MV-4-11 (cell line): ENCODE results near the gene LTBP2.
A peak's percentile ranks its signal among the peaks of the same experiment; 100 is the strongest.

Source experiments
- DNase-seq: peaks from one replicate; lab custom pipeline; 2025; lab: John Stamatoyannopoulos, UW

Gene LTBP2

DNA sequence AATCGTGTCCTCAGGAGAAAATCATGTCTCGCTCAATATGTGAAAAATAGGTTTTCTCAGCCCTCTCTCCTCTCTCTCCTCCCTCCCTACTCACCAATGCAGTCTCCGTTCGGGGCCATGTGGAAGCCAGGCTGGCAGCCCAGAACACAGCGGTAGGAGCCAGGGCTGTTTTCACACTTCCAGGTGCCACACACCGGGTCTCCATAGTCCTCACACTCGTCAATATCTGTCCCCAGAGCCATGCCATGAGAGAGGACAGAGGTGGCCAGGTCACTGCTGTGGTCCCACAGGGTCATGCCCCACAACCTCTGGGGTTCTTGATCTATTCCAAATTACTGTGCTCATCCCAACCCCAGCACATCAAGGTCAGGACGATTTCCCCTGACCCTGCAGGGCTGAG is 105.0 kb downstream of the LTBP2 start:
- DNase-seq, result no peak

DNA sequence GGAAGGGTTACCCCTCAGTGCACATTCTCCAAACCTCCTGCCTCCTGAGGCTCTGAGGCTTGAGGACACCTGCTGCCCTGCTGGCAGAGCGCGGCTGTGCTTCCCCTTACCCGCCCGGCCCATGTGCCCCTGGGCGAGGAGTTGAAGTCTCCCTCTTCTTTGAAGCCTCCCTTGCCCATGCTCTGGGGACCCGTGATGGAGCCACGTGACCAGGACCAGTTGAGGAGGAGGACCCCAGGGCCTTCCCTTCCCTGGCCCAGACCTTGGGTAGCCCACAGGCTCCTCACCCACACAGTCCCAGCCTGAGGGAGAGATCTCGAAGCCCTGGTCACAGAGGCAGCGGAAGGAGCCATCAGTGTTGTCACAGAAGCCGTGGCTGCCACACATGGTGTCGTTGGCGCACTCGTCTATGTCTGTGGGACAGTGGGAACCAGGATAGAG is 105.6 kb downstream of the LTBP2 start:
- DNase-seq, result no peak

GRCh38 chr14:74505831-74506230 is 106.2 kb downstream of the LTBP2 start:
- no peak for DNase-seq

- DNase-seq, result no peak
Measured at GRCh38 chr14:74504874-74505720, 106.9 kb downstream of the LTBP2 start.

DNA sequence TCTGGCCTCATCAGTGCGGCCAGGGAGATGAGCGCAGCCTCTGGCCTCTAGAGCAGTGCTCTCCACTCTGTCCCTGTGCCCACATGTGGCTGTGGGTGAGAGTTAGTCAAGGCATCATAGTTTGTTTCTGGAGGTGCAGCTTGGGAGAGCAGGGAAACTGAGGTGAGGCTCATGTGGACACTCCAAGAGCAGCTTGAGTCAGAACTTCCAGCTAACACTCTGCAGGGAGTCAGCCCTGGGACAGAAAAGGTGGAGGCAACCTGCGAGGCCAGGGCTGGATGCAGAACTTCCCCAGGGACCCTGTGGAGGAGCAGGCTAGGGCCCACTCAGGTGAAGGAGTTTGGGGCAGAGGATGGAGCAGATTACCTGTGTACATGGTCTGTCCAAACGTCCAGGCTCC is 107.6 kb downstream of the LTBP2 start:
- no peak for DNase-seq

- DNase-seq, result no peak
Measured at GRCh38 chr14:74503938-74504335, 108.1 kb downstream of the LTBP2 start.

- no peak for DNase-seq
Measured at GRCh38 chr14:74503291-74503937, 108.6 kb downstream of the LTBP2 start.

- peak; percentile 10 for DNase-seq
Measured at GRCh38 chr14:74502236-74503019, 109.6 kb downstream of the LTBP2 start.

GRCh38 chr14:74501691-74502090 is 110.3 kb downstream of the LTBP2 start:
- no peak for DNase-seq

- DNase-seq, result no peak
Measured at GRCh38 chr14:74501135-74501614, 110.9 kb downstream of the LTBP2 start.

GRCh38 chr14:74500417-74501134 is 111.5 kb downstream of the LTBP2 start:
- DNase-seq, result no peak

- DNase-seq, result peak; percentile 53
Measured at GRCh38 chr14:74495356-74495755, 116.7 kb downstream of the LTBP2 start.

- peak; percentile 99 for DNase-seq
Measured at GRCh38 chr14:74493343-74494261, 118.4 kb downstream of the LTBP2 start, which contains the start of gene ISCA2. TSS of gene ISCA2 (plus strand) at chr14:74493765. CDS start at chr14:74493775, 10 bp downstream.

- DNase-seq, result no peak
Measured at GRCh38 chr14:74492776-74493342, 119.2 kb downstream of the LTBP2 start, which contains the start of gene NPC2. TSS of gene NPC2 (minus strand) at chr14:74493305. CDS start at chr14:74493274, 31 bp downstream.

DNA sequence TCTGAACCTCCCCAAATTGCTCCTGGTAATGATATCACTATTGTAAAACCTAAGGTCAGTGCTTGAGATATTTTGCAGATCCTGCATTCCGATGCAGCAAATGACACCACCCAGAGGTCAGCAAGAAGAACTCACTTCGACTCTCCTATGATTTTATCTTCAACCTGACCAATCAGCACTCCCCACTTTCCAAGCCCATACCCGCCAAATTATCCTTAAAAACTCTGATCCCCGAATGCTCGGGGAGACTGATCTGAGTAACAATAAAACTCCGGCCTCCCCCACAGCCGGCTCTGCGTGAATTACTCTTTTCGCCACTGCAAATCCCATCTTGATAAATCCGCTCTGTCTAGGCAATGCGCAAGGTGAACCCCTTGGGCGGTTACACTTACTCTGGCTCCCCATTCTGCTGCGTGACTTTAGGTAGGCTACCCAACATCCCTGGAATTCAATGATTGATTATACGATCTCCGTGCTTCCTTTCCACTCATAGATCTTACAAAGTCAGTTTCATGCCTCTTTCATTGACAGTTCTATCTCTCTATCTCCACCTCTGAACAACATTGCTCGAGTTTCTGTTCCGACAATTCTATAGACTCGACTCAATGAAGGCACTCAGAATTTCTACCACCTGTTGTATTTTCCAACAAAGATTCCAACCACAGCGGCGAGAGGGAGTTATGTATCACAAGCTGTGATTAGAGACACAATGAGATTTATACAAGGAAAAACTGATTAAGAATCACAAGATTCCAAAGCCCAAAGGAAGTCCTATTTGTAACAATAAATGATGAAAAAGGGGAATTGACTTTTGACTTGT is 119.9 kb downstream of the LTBP2 start:
- peak; percentile 52 for DNase-seq

DNA sequence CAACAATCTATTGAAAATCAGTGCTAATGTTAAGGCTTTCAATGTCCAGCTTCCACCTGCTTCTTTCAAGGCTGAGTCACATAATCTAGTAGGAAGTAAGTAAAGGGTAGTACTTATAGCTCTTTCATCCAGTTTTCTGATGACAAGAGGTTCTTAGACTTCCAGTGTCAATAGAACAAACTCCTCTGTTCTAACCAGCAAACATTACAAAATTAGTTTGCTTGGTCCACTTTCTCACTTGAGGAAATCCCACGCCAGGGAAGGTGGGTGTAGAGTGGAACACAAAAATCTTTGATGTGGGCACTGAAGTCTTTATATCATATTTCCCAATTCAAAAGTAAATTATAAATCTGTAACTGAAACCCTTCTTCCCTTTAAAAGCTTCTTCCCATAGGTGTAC is 121.6 kb downstream of the LTBP2 start:
- DNase-seq, result no peak

DNA sequence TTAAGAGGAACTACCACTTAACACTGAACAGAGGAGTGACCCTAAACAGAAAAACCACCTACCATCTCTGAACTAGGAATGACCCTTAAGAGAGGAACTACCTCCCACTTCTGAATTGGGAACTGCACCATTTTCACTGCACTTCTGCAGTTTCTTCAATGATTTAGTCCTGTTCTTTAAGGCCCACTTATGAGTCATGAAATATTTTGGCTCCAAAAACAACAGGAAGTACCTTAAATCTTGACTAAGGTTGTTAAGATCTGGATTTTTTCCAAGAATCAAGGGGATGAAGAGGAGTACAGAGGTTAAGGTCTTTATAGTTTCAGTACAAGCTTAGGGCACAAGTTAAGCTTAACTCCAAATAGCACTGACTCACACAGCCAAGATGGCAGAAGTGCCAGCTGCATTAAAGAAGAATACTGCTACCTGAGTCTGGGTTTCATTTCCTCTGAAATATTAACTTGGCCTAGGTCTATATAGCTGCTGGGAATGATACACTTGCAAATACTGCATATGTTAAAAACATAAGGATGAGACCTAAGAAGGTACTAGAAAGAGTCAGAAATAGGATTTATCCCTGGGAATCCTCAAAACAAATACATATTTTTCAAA is 123.1 kb downstream of the LTBP2 start:
- peak; percentile 96 for DNase-seq

- DNase-seq, result no peak
Measured at GRCh38 chr14:74486164-74486563, 125.9 kb downstream of the LTBP2 start.

DNA sequence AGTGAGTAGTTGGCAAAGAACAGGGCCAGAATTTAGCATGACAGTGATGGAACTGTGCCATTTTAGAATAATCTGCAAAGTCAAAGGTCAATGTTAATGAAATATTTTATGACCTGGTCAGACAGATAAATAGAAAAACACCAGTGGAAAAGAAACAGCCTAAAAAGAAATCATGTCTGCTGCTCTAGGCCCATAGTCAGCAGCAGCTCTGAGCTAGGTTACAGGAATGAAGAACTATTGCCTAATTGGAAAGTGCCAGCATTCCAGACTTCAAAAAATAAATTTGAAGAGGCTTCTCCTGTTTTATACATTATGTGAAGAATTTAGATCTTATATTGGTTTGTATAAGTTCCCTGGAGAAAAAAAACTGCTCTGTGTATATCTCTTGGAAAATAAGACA is 128.7 kb downstream of the LTBP2 start:
- no peak for DNase-seq
